HG03442 (cell line): Measurements from ENCODE around the gene XNDC1N.

Experiments used
- ATAC-seq: cut with Tn5 transposase; IDR thresholded peaks from one replicate; pipeline ENCODE4 v1.9.1; 2021; ENCODE audit warnings: mild to moderate bottlenecking, moderate library complexity; ENCODE audit not compliant: unreplicated experiment

The XNDC1N gene

GRCh38 chr11:71927820-71928736 is at the start of gene XNDC1N:
TSS of gene XNDC1N (minus strand) at chr11:71928594. CDS start at chr11:71923353, 5,241 bp downstream.
- peak; percentile 67 for ATAC-seq

- no peak for ATAC-seq
Observed at GRCh38 chr11:71977743-71978418, 49.5 kb upstream of the XNDC1N start.

- no peak for ATAC-seq
Observed at GRCh38 chr11:71977090-71977489, 48.7 kb upstream of the XNDC1N start.

- no peak for ATAC-seq
Observed at GRCh38 chr11:71976551-71976950, 48.2 kb upstream of the XNDC1N start.

- no peak for ATAC-seq
Observed at GRCh38 chr11:71971680-71972079, 43.3 kb upstream of the XNDC1N start.

- no peak for ATAC-seq
Observed at GRCh38 chr11:71964641-71965040, 36.2 kb upstream of the XNDC1N start.

- ATAC-seq = no peak
Observed at GRCh38 chr11:71963468-71963867, 35.1 kb upstream of the XNDC1N start.

GRCh38 chr11:71962428-71963038 is 34.1 kb upstream of the XNDC1N start:
- peak; percentile 39 for ATAC-seq

GRCh38 chr11:71955898-71956456 is 27.6 kb upstream of the XNDC1N start:
- ATAC-seq = no peak

GRCh38 chr11:71951741-71952310 is 23.4 kb upstream of the XNDC1N start:
- no peak for ATAC-seq

- no peak for ATAC-seq
Observed at GRCh38 chr11:71949034-71949433, 20.6 kb upstream of the XNDC1N start.

GRCh38 chr11:71948314-71949027 is 20.1 kb upstream of the XNDC1N start:
- ATAC-seq = no peak

GRCh38 chr11:71947498-71947897 is 19.1 kb upstream of the XNDC1N start:
- no peak for ATAC-seq

GRCh38 chr11:71946144-71946571 is 17.8 kb upstream of the XNDC1N start:
- ATAC-seq = no peak

- no peak for ATAC-seq
Observed at GRCh38 chr11:71940561-71941219, 12.3 kb upstream of the XNDC1N start.

GRCh38 chr11:71937826-71938225 is 9.4 kb upstream of the XNDC1N start:
- no peak for ATAC-seq

- no peak for ATAC-seq
Observed at GRCh38 chr11:71936825-71937224, 8.4 kb upstream of the XNDC1N start.

- no peak for ATAC-seq
Observed at GRCh38 chr11:71935338-71935925, 7.0 kb upstream of the XNDC1N start.

- no peak for ATAC-seq
Observed at GRCh38 chr11:71934213-71934612, 5.8 kb upstream of the XNDC1N start.
